Measurements from ENCODE around the gene TRIOBP. TPM values are rescaled to one million over a fixed set of nuclear protein-coding genes. Genes with fewer than 3 reads are reported as not detected.

TRIOBP gene
- total RNA-seq, 1 donor from 2014 or later, result 49.5 TPM

GRCh38 chr22:37708580-37709444 lies 12.0 kb downstream of the TRIOBP start:
- H3K4me1 Mint-ChIP-seq (ENCODE audit: low read depth), result no peaks in the 10 kb centered on the region
- H3K9me3 Mint-ChIP-seq (ENCODE audit: low read depth), result no peaks in the 10 kb centered on the region
- no peak overlapping the region for H3K4me3 Mint-ChIP-seq (ENCODE audit: unreplicated experiment)
- no peak overlapping the region for H3K27ac Mint-ChIP-seq (ENCODE audit: unreplicated experiment)
- no peaks in the 10 kb centered on the region for H3K27me3 Mint-ChIP-seq (ENCODE audit: low read depth)
- DNase-seq (ENCODE audit: low spot score), result no peak
- TF ChIP-seq CTCF (IDR thresholded peaks at IDR 0.05), result no peak
- peaks cover 3% of the 10 kb centered on the region for H3K36me3 Mint-ChIP-seq (ENCODE audit: low read depth)

DNA sequence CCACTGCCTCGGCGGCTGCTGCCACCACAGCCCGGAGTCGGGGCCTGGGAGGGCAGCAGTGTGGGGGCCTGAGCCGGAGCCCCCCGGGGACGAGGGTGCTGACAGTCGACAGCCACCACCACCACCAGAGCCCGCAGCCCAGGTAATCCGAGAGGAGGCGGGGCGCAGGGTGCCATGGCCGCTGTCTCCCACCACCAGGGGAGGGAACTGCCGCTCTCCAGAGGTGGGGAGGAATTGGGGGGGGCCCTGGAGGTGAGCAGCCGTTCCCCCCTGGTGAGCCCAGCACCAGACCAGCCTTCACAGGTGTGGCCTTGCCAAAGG lies 12.6 kb downstream of the TRIOBP start:
- DNase-seq (ENCODE audit: low spot score), result no peak
- no peak overlapping the region for H3K4me3 Mint-ChIP-seq (ENCODE audit: unreplicated experiment)
- H3K27me3 Mint-ChIP-seq (ENCODE audit: low read depth), result no peaks in the 10 kb centered on the region
- no peak for TF ChIP-seq CTCF (IDR thresholded peaks at IDR 0.05)
- H3K27ac Mint-ChIP-seq (ENCODE audit: unreplicated experiment), result no peak overlapping the region
- no peaks in the 10 kb centered on the region for H3K9me3 Mint-ChIP-seq (ENCODE audit: low read depth)
- H3K4me1 Mint-ChIP-seq (ENCODE audit: low read depth), result no peaks in the 10 kb centered on the region
- H3K36me3 Mint-ChIP-seq (ENCODE audit: low read depth), result peaks cover 3% of the 10 kb centered on the region

GRCh38 chr22:37710675-37711074 lies 13.8 kb downstream of the TRIOBP start:
- Mint-ChIP-seq H3K27me3 (ENCODE audit: low read depth) (no peaks in the 10 kb centered on the region), H3K27ac (ENCODE audit: unreplicated experiment) (no peak overlapping the region), H3K4me1 (ENCODE audit: low read depth) (no peaks in the 10 kb centered on the region), H3K9me3 (ENCODE audit: low read depth) (no peaks in the 10 kb centered on the region), H3K4me3 (ENCODE audit: unreplicated experiment) (no peak overlapping the region), H3K36me3 (ENCODE audit: low read depth) (peaks cover 2% of the 10 kb centered on the region)
- DNase-seq (ENCODE audit: low spot score), result no peak
- TF ChIP-seq CTCF (IDR thresholded peaks at IDR 0.05), result no peak

DNA sequence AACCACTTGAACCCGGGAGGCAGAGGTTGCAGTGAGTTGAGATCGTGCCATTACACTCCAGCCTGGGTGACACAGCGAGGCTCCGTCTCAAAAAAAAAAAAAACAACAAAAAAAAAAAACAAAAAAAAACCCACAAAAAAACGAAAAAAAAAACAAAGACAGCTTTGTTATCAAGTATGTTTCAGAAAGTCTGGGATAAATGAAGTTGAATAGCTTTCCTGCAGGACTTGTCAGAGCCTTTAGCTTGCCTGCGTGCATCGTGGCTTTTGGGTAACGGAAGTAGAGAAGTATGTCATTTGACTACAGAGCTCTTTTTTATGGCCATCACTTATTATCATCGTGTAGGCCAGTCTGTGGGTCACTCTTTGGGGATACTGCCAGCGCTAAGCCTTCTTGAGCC lies 14.6 kb downstream of the TRIOBP start:
- TF ChIP-seq CTCF (IDR thresholded peaks at IDR 0.05), result no peak
- DNase-seq (ENCODE audit: low spot score), result no peak
- Mint-ChIP-seq H3K36me3 (ENCODE audit: low read depth) (peaks cover 2% of the 10 kb centered on the region), H3K4me3 (ENCODE audit: unreplicated experiment) (no peak overlapping the region), H3K9me3 (ENCODE audit: low read depth) (no peaks in the 10 kb centered on the region), H3K4me1 (ENCODE audit: low read depth) (no peaks in the 10 kb centered on the region), H3K27me3 (ENCODE audit: low read depth) (no peaks in the 10 kb centered on the region), H3K27ac (ENCODE audit: unreplicated experiment) (no peak overlapping the region)

- Mint-ChIP-seq H3K4me3 (ENCODE audit: unreplicated experiment) (no peak overlapping the region), H3K27me3 (ENCODE audit: low read depth) (no peaks in the 10 kb centered on the region), H3K36me3 (ENCODE audit: low read depth) (peaks cover 2% of the 10 kb centered on the region), H3K9me3 (ENCODE audit: low read depth) (no peaks in the 10 kb centered on the region), H3K4me1 (ENCODE audit: low read depth) (no peaks in the 10 kb centered on the region), H3K27ac (ENCODE audit: unreplicated experiment) (no peak overlapping the region)
- DNase-seq (ENCODE audit: low spot score), result no peak
- no peak for TF ChIP-seq CTCF (IDR thresholded peaks at IDR 0.05)
Observed at GRCh38 chr22:37713761-37714160, 16.9 kb downstream of the TRIOBP start.

All from chondrocyte (in vitro differentiated cells).